Hepatocyte (in vitro differentiated cells): ENCODE results near the gene TPCN2. TPM values are rescaled to one million over a fixed set of nuclear protein-coding genes. Genes with fewer than 3 reads are reported as not detected.

Source experiments
- DNase-seq: peaks from one replicate; pipeline ENCODE4 v3.0.0-alpha.2; 2016; ENCODE audit warnings: low spot score
- H2AFZ ChIP-seq: fragments of 200-600 bp; sonication (generic); 2 replicates; pipeline ENCODE4 v1.6.0; 2016; ENCODE audit warnings: antibody characterized with exemption, mild to moderate bottlenecking
- H3K27ac ChIP-seq: fragments of 200-600 bp; sonication (generic); 2 replicates; pipeline ENCODE4 v1.5.1; 2016; ENCODE audit warnings: mild to moderate bottlenecking
- H3K27me3 ChIP-seq: fragments of 200-600 bp; sonication (generic); 2 replicates; pipeline ENCODE4 v1.6.1; 2016
- H3K36me3 ChIP-seq: fragments of 200-600 bp; sonication (generic); replicated peaks from 2 replicates; pipeline ENCODE4 v1.5.1; 2016; ENCODE audit warnings: low read depth; ENCODE audit not compliant: insufficient read depth
- H3K4me1 ChIP-seq: fragments of 200-600 bp; sonication (generic); 2 replicates; pipeline ENCODE4 v1.5.1; 2016; ENCODE audit warnings: mild to moderate bottlenecking, moderate library complexity; ENCODE audit not compliant: insufficient read depth
- H3K4me2 ChIP-seq: fragments of 200-600 bp; sonication (generic); 2 replicates; pipeline ENCODE4 v1.6.0; 2016
- H3K4me3 ChIP-seq: fragments of 200-600 bp; sonication (generic); 2 replicates; pipeline ENCODE4 v1.5.1; 2016; ENCODE audit warnings: mild to moderate bottlenecking
- H3K79me2 ChIP-seq: fragments of 200-600 bp; sonication (generic); 2 replicates; pipeline ENCODE4 v1.6.0; 2017; ENCODE audit warnings: mild to moderate bottlenecking
- H3K9me2 ChIP-seq: fragments of 200-600 bp; sonication (generic); replicated peaks from 2 replicates; pipeline ENCODE4 v1.6.0; 2017; ENCODE audit warnings: mild to moderate bottlenecking; ENCODE audit not compliant: insufficient read depth
- H3K9me3 ChIP-seq: fragments of 200-600 bp; sonication (generic); 2 replicates; pipeline ENCODE4 v1.5.1; 2016; ENCODE audit warnings: low read depth, mild to moderate bottlenecking
- H4K20me1 ChIP-seq: fragments of 200-600 bp; sonication (generic); 2 replicates; pipeline ENCODE4 v1.6.0; 2016; ENCODE audit warnings: mild to moderate bottlenecking; ENCODE audit not compliant: insufficient read depth, poor library complexity, severe bottlenecking
- CTCF ChIP-seq: fragments of 200-600 bp; sonication (generic); IDR thresholded peaks from 2 replicates; pipeline ENCODE4 v1.5.1; 2016; ENCODE audit warnings: antibody characterized with exemption, mild to moderate bottlenecking; ENCODE audit not compliant: poor library complexity
- EZH2 ChIP-seq: fragments of 200-600 bp; sonication (generic); IDR thresholded peaks from 2 replicates; pipeline ENCODE4 v1.6.1; 2016; ENCODE audit warnings: antibody characterized with exemption, mild to moderate bottlenecking, borderline replicate concordance
- EZH2phosphoT487 ChIP-seq: fragments of 200-600 bp; sonication (generic); IDR thresholded peaks from one replicate; pipeline ENCODE4 v1.6.1; 2018; ENCODE audit warnings: antibody characterized with exemption, mild to moderate bottlenecking, low read depth, moderate library complexity; ENCODE audit not compliant: unreplicated experiment, severe bottlenecking
- WGBS: methylation state at CpG from one replicate; pipeline ENCODE4 v1.1.6; 2016; ENCODE audit warnings: low lambda C conversion rate; ENCODE audit errors: missing lambda C conversion rate; 5-methylcytosine and 5-hydroxymethylcytosine counted together
- polyA plus RNA-seq: library from polyadenylated mRNA; unstranded; fragments of >200 nt; fragmentation: Nextera tagmentation; extraction: Ambion mirVana; gene quantifications from 2 replicates; pipeline ENCODE4 v1.2.1, GENCODE V29; 2016
- total RNA-seq: library from RNA; depleted of rRNA; stranded (reverse); fragments of >200 nt; gene quantifications from 2 replicates; pipeline ENCODE4 v1.2.3, GENCODE V29; 2014

TPCN2 gene
- total and polyA plus RNA-seq, 2 experiments from 2014 or later = 16.6 to 21.3 TPM

GRCh38 chr11:69126286-69126685 lies 77.6 kb downstream of the TPCN2 start:
- Histone ChIP-seq H2AFZ (no peak overlapping the region), H3K9me2 (no peaks in the 10 kb centered on the region), H3K4me3 (no peak overlapping the region), H3K79me2 (no peaks in the 10 kb centered on the region), H3K27ac (no peak overlapping the region), H3K27me3 (no peaks in the 10 kb centered on the region), H3K36me3 (no peaks in the 10 kb centered on the region), H3K9me3 (peaks cover 5% of the 10 kb centered on the region), H4K20me1 (no peaks in the 10 kb centered on the region), H3K4me2 (no peak overlapping the region), H3K4me1 (peaks cover 22% of the 10 kb centered on the region)
- no peak for DNase-seq
- no peak for TF ChIP-seq CTCF
- TF ChIP-seq EZH2phosphoT487 = no peak
- no peak for TF ChIP-seq EZH2
- WGBS = 96% methylated on average over 12 of the region's 12 CpGs

GRCh38 chr11:69127081-69127850 lies 78.5 kb downstream of the TPCN2 start:
- TF ChIP-seq CTCF = no peak
- no peak for TF ChIP-seq EZH2
- no peak for TF ChIP-seq EZH2phosphoT487
- Histone ChIP-seq H3K36me3 (no peaks in the 10 kb centered on the region), H3K4me1 (peaks cover 20% of the 10 kb centered on the region), H3K4me3 (no peak overlapping the region), H2AFZ (no peak overlapping the region), H3K4me2 (no peak overlapping the region), H3K27ac (no peak overlapping the region), H3K9me3 (peaks cover 5% of the 10 kb centered on the region), H3K27me3 (no peaks in the 10 kb centered on the region), H3K79me2 (no peaks in the 10 kb centered on the region), H4K20me1 (no peaks in the 10 kb centered on the region), H3K9me2 (no peaks in the 10 kb centered on the region)
- no peak for DNase-seq
- 95% methylated on average over 15 of the region's 26 CpGs for WGBS

GRCh38 chr11:69127884-69128283 lies 79.2 kb downstream of the TPCN2 start:
- no peak overlapping the region for H3K27ac ChIP-seq
- H3K79me2 ChIP-seq = no peaks in the 10 kb centered on the region
- H2AFZ ChIP-seq = no peak overlapping the region
- no peak overlapping the region for H3K4me3 ChIP-seq
- peaks cover 13% of the 10 kb centered on the region for H3K4me1 ChIP-seq
- no peak for DNase-seq
- H3K36me3 ChIP-seq = no peaks in the 10 kb centered on the region
- no peaks in the 10 kb centered on the region for H3K27me3 ChIP-seq
- no peaks in the 10 kb centered on the region for H4K20me1 ChIP-seq
- TF ChIP-seq CTCF = no peak
- no peak for TF ChIP-seq EZH2
- no peak for TF ChIP-seq EZH2phosphoT487
- 100% methylated on average over 1 of the region's 1 CpG for WGBS
- no peak overlapping the region for H3K4me2 ChIP-seq
- peaks cover 5% of the 10 kb centered on the region for H3K9me3 ChIP-seq
- no peaks in the 10 kb centered on the region for H3K9me2 ChIP-seq
